HG03159 (cell line): Measurements from ENCODE around the gene CSN1S1.
"Not testable (repeated sequence)": the region's sequence is repeated elsewhere in the genome, so short reads cannot be mapped to it uniquely, and the experiment has no call there.

Experiments used
- ATAC-seq: cut with Tn5 transposase; IDR thresholded peaks from one replicate; pipeline ENCODE4 v1.9.1; 2021; ENCODE audit warnings: mild to moderate bottlenecking, moderate library complexity; ENCODE audit not compliant: unreplicated experiment

Gene CSN1S1

GRCh38 chr4:69930768-69931167, at the start of gene CSN1S1:
CSN1S1 (plus strand) TSS chr4:69931068; CDS start chr4:69932556, 1,488 bp downstream.
- no peak for ATAC-seq

GRCh38 chr4:69881173-69881773, 49.6 kb upstream of the CSN1S1 start:
- peak; percentile 85 for ATAC-seq

GRCh38 chr4:69882150-69882549, 48.7 kb upstream of the CSN1S1 start:
- ATAC-seq, result no peak

- ATAC-seq, result peak; percentile 47
Measured at GRCh38 chr4:69888336-69888735, 42.5 kb upstream of the CSN1S1 start.

GRCh38 chr4:69894186-69894585, 36.7 kb upstream of the CSN1S1 start:
- ATAC-seq, result no peak

GRCh38 chr4:69894721-69895120, 36.1 kb upstream of the CSN1S1 start:
- ATAC-seq, result no peak

GRCh38 chr4:69896530-69897116, 34.2 kb upstream of the CSN1S1 start:
- ATAC-seq, result no peak

- no peak for ATAC-seq
Measured at GRCh38 chr4:69907151-69907550, 23.7 kb upstream of the CSN1S1 start.

GRCh38 chr4:69909195-69909594, 21.7 kb upstream of the CSN1S1 start:
- peak; percentile 53 for ATAC-seq

- ATAC-seq, result peak; percentile 90
Measured at GRCh38 chr4:69910016-69910782, 20.7 kb upstream of the CSN1S1 start.

- ATAC-seq, result no peak
Measured at GRCh38 chr4:69920874-69921273, 10.0 kb upstream of the CSN1S1 start.

- not testable (repeated sequence) for ATAC-seq
Measured at GRCh38 chr4:69923782-69924410, 7.0 kb upstream of the CSN1S1 start.

GRCh38 chr4:69934150-69934549, 3.3 kb downstream of the CSN1S1 start:
- ATAC-seq, result no peak

- ATAC-seq, result no peak
Measured at GRCh38 chr4:69936566-69936965, 5.7 kb downstream of the CSN1S1 start.

GRCh38 chr4:69951602-69952001, 20.7 kb downstream of the CSN1S1 start:
- no peak for ATAC-seq

- ATAC-seq, result no peak
Measured at GRCh38 chr4:69957209-69957608, 26.3 kb downstream of the CSN1S1 start.

GRCh38 chr4:69965628-69966027, 34.8 kb downstream of the CSN1S1 start, which contains the start of gene CSN2:
CSN2 (minus strand) TSS chr4:69965728; CDS start chr4:69960995, 4,733 bp downstream.
- no peak for ATAC-seq

GRCh38 chr4:69970071-69970470, 39.2 kb downstream of the CSN1S1 start:
- ATAC-seq, result no peak

GRCh38 chr4:69974631-69975030, 43.8 kb downstream of the CSN1S1 start:
- ATAC-seq, result no peak

- no peak for ATAC-seq
Measured at GRCh38 chr4:69977582-69977981, 46.7 kb downstream of the CSN1S1 start.

- peak; percentile 44 for ATAC-seq
Measured at GRCh38 chr4:69984030-69984443, 53.2 kb downstream of the CSN1S1 start.
